Hepatocyte (in vitro differentiated cells): ENCODE measurements around the gene SLC8A2. TPM values are rescaled to one million over a fixed set of nuclear protein-coding genes. Genes with fewer than 3 reads are reported as not detected.

Experiments used
- DNase-seq: peaks from one replicate; pipeline ENCODE4 v3.0.0-alpha.2; 2016; ENCODE audit warnings: low spot score
- H2AFZ ChIP-seq: fragments of 200-600 bp; sonication (generic); 2 replicates; pipeline ENCODE4 v1.6.0; 2016; ENCODE audit warnings: antibody characterized with exemption, mild to moderate bottlenecking
- H3K27ac ChIP-seq: fragments of 200-600 bp; sonication (generic); 2 replicates; pipeline ENCODE4 v1.5.1; 2016; ENCODE audit warnings: mild to moderate bottlenecking
- H3K27me3 ChIP-seq: fragments of 200-600 bp; sonication (generic); 2 replicates; pipeline ENCODE4 v1.6.1; 2016
- H3K36me3 ChIP-seq: fragments of 200-600 bp; sonication (generic); replicated peaks from 2 replicates; pipeline ENCODE4 v1.5.1; 2016; ENCODE audit warnings: low read depth; ENCODE audit not compliant: insufficient read depth
- H3K4me1 ChIP-seq: fragments of 200-600 bp; sonication (generic); 2 replicates; pipeline ENCODE4 v1.5.1; 2016; ENCODE audit warnings: mild to moderate bottlenecking, moderate library complexity; ENCODE audit not compliant: insufficient read depth
- H3K4me2 ChIP-seq: fragments of 200-600 bp; sonication (generic); 2 replicates; pipeline ENCODE4 v1.6.0; 2016
- H3K4me3 ChIP-seq: fragments of 200-600 bp; sonication (generic); 2 replicates; pipeline ENCODE4 v1.5.1; 2016; ENCODE audit warnings: mild to moderate bottlenecking
- H3K79me2 ChIP-seq: fragments of 200-600 bp; sonication (generic); 2 replicates; pipeline ENCODE4 v1.6.0; 2017; ENCODE audit warnings: mild to moderate bottlenecking
- H3K9me2 ChIP-seq: fragments of 200-600 bp; sonication (generic); replicated peaks from 2 replicates; pipeline ENCODE4 v1.6.0; 2017; ENCODE audit warnings: mild to moderate bottlenecking; ENCODE audit not compliant: insufficient read depth
- H3K9me3 ChIP-seq: fragments of 200-600 bp; sonication (generic); 2 replicates; pipeline ENCODE4 v1.5.1; 2016; ENCODE audit warnings: low read depth, mild to moderate bottlenecking
- H4K20me1 ChIP-seq: fragments of 200-600 bp; sonication (generic); 2 replicates; pipeline ENCODE4 v1.6.0; 2016; ENCODE audit warnings: mild to moderate bottlenecking; ENCODE audit not compliant: insufficient read depth, poor library complexity, severe bottlenecking
- EZH2 ChIP-seq: fragments of 200-600 bp; sonication (generic); IDR thresholded peaks from 2 replicates; pipeline ENCODE4 v1.6.1; 2016; ENCODE audit warnings: antibody characterized with exemption, mild to moderate bottlenecking, borderline replicate concordance
- EZH2phosphoT487 ChIP-seq: fragments of 200-600 bp; sonication (generic); IDR thresholded peaks from one replicate; pipeline ENCODE4 v1.6.1; 2018; ENCODE audit warnings: antibody characterized with exemption, mild to moderate bottlenecking, low read depth, moderate library complexity; ENCODE audit not compliant: unreplicated experiment, severe bottlenecking
- WGBS: methylation state at CpG from one replicate; pipeline ENCODE4 v1.1.6; 2016; ENCODE audit warnings: low lambda C conversion rate; ENCODE audit errors: missing lambda C conversion rate; 5-methylcytosine and 5-hydroxymethylcytosine counted together
- polyA plus RNA-seq: library from polyadenylated mRNA; unstranded; fragments of >200 nt; fragmentation: Nextera tagmentation; extraction: Ambion mirVana; gene quantifications from 2 replicates; pipeline ENCODE4 v1.2.1, GENCODE V29; 2016
- total RNA-seq: library from RNA; depleted of rRNA; stranded (reverse); fragments of >200 nt; gene quantifications from 2 replicates; pipeline ENCODE4 v1.2.3, GENCODE V29; 2014
- TF ChIP-seq, protein P1 (sequence below): fragments of 200-600 bp; sonication (generic); IDR thresholded peaks from 2 replicates; pipeline ENCODE4 v1.5.1; 2016; ENCODE audit warnings: antibody characterized with exemption, mild to moderate bottlenecking; ENCODE audit not compliant: poor library complexity

The SLC8A2 gene
- total and polyA plus RNA-seq, 2 experiments from 2014 or later: 0.24 to 1.1 TPM

DNA sequence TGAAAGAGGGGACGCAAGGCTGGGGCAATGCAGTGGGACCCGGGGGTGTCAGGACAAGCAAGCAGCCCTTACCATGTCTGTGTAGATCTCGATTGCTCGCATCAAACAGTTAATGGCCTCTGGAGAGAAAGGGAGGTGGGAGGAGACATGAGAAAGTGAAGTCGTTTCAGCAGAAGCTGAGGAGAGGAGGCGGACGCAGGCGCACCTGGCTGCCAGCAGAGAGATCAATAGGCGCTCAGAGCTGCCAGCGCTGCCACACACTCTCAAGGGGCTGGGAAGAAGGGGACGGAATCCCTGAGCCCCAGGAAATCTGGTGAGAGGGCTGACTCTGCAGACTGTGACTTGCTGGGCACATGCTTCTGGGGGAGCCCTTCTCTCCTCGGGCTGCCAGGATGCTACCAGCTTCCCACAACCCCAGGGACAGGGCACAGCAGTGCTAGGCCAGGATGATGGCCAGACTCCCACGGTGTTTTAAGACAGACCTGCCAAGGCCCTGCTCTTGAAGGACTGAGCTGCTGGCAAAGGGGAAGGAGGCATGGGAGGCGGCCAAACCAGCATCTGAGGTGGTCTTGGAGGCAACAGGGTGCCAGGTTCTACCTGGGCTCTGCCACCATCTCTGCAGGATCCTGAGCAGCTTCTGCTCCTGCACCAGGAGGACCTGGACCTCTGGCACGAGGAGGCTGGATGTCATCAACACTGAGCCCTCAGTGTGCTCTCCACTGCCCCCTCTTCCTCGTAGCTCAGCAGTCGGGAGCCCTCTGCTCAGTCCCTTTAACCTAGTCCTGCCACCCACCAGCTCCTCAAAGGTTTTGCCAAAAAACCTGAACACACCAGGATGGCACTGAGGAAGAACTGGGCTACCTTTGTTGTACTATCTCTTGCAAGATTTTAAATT lies 24.0 kb upstream of the SLC8A2 start:
- DNase-seq: no peak
- no peaks in the 10 kb centered on the region for H3K36me3 ChIP-seq
- H3K4me2 ChIP-seq: no peak overlapping the region
- no peak overlapping the region for H2AFZ ChIP-seq
- no peaks in the 10 kb centered on the region for H3K9me2 ChIP-seq
- TF ChIP-seq, protein P1, sequence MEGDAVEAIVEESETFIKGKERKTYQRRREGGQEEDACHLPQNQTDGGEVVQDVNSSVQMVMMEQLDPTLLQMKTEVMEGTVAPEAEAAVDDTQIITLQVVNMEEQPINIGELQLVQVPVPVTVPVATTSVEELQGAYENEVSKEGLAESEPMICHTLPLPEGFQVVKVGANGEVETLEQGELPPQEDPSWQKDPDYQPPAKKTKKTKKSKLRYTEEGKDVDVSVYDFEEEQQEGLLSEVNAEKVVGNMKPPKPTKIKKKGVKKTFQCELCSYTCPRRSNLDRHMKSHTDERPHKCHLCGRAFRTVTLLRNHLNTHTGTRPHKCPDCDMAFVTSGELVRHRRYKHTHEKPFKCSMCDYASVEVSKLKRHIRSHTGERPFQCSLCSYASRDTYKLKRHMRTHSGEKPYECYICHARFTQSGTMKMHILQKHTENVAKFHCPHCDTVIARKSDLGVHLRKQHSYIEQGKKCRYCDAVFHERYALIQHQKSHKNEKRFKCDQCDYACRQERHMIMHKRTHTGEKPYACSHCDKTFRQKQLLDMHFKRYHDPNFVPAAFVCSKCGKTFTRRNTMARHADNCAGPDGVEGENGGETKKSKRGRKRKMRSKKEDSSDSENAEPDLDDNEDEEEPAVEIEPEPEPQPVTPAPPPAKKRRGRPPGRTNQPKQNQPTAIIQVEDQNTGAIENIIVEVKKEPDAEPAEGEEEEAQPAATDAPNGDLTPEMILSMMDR: no peak
- TF ChIP-seq EZH2 (no peak), EZH2phosphoT487 (no peak)
- peaks cover 8% of the 10 kb centered on the region for H3K79me2 ChIP-seq
- 88% methylated on average over 17 of the region's 17 CpGs for WGBS
- H4K20me1 ChIP-seq: peaks cover 13% of the 10 kb centered on the region
- H3K9me3 ChIP-seq: no peaks in the 10 kb centered on the region
- no peaks in the 10 kb centered on the region for H3K27me3 ChIP-seq
- H3K4me3 ChIP-seq: no peak overlapping the region
- H3K4me1 ChIP-seq: no peaks in the 10 kb centered on the region
- no peak overlapping the region for H3K27ac ChIP-seq

DNA sequence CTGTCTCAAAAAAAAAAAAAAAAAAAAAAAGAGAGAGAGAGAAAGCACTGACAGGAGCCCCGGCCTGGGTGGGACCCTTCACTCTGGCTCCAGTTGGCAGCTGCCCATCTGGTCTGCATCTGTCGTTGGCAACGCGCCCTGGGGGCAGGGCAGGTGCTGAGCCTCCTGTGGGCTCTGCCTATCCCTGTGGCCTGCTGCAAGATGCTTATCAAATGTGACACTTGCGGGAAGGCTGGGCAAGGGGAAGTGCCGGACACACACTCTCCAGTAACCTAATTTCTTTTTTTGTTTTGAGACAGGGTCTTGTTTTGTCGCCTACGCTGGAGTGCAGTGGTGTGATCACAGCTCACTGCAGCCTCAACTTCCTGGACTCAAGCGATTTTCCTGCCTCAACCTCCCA lies 23.0 kb upstream of the SLC8A2 start:
- no peaks in the 10 kb centered on the region for H3K36me3 ChIP-seq
- H3K9me3 ChIP-seq: no peaks in the 10 kb centered on the region
- H3K4me1 ChIP-seq: no peaks in the 10 kb centered on the region
- H3K4me3 ChIP-seq: no peak overlapping the region
- H2AFZ ChIP-seq: no peak overlapping the region
- peaks cover 9% of the 10 kb centered on the region for H4K20me1 ChIP-seq
- 90% methylated on average over 9 of the region's 9 CpGs for WGBS
- no peak overlapping the region for H3K27ac ChIP-seq
- H3K9me2 ChIP-seq: no peaks in the 10 kb centered on the region
- TF ChIP-seq EZH2phosphoT487 (no peak), EZH2 (no peak)
- TF ChIP-seq, protein P1: no peak
- no peak overlapping the region for H3K4me2 ChIP-seq
- H3K27me3 ChIP-seq: no peaks in the 10 kb centered on the region
- H3K79me2 ChIP-seq: peaks cover 1% of the 10 kb centered on the region
- DNase-seq: no peak

DNA sequence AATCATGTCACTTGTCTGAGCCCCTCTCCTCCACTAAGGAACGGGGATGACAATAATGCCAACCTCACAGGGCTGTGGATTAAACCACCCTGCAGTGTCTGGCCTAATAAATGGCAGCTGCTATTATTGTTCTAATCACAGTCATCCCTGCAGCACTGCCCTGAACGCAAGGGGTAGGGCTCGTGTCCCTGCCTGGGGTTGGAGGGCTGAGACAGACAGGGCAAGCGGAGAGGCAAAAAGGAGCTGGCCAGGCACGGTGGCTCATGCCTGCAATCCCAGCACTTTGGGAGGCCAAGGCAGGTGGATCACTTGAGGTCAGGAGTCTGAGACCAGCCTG lies 22.5 kb upstream of the SLC8A2 start:
- TF ChIP-seq, protein P1: no peak
- TF ChIP-seq EZH2phosphoT487 (no peak), EZH2 (no peak)
- Histone ChIP-seq H4K20me1 (peaks cover 9% of the 10 kb centered on the region), H3K79me2 (no peaks in the 10 kb centered on the region), H3K4me3 (no peak overlapping the region), H3K4me1 (no peaks in the 10 kb centered on the region), H3K27ac (no peak overlapping the region), H3K27me3 (no peaks in the 10 kb centered on the region), H3K9me3 (no peaks in the 10 kb centered on the region), H2AFZ (no peak overlapping the region), H3K36me3 (no peaks in the 10 kb centered on the region), H3K9me2 (no peaks in the 10 kb centered on the region), H3K4me2 (no peak overlapping the region)
- WGBS: 94% methylated on average over 5 of the region's 5 CpGs
- no peak for DNase-seq
